Peyer's patch (tissue), 4 donors: ENCODE data around the gene DEXI.

Source experiments
- POLR2A ChIP-seq, 2 donors: fragments of 450-650 bp; IDR thresholded peaks; one replicate each; pipeline ENCODE4 v1.5.1; 2017; ENCODE audit warnings: antibody characterized with exemption in 2 of 2, mild to moderate bottlenecking in 2 of 2, moderate library complexity in 2 of 2
- TF ChIP-seq, protein P1 (sequence below), 6 experiments: fragments of 450-650 bp in 4 of 6; fragments of 200-600 bp in 2 of 6; sonication (generic) in 1 of 6; IDR thresholded peaks; one replicate each; pipeline ENCODE4 v1.5.1; 2017 to 2019; ENCODE audit warnings: antibody characterized with exemption in 6 of 6, mild to moderate bottlenecking in 3 of 6, moderate library complexity in 1 of 6

DNA sequence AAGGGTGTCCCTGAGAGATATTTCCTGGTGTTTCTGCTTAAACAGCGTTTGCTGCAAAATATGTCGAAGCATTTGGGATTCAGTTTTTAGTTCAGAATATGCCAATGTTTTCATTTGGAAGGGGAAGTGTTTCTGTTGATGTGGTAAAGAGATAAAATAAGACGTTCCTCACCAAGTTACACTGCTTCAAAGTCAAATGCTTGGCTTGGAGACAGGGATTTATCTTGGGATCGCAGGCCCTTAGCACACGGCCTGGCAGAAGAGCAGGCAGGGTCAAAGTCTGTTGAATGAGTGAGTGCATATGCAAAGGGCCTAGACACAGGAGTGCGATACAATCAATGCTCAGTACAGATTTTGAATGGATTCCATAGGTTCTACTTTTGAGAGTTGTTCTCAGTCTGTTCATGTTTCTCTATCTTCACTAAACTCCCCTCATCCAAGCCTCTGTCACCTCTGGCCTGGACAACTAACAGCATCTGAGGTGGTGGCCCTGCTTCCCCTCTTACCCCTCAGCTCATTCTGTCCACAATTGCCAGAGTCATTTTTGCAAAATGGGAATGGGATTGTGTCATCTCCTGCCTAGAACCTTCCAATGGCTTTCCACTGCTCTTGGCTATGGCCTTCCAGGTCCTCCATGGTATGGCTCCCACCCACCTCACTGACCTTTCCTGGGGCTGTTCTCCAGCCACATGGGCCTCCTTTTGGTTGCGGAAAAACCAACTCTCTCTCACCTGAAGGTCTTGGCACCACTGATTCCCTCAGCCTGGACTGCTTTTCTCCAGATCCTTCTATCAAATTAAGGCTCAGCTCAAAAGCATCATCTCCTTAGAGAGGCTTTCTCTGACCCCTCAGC, 3.2 kb downstream of the DEXI start:
- TF ChIP-seq, protein P1, sequence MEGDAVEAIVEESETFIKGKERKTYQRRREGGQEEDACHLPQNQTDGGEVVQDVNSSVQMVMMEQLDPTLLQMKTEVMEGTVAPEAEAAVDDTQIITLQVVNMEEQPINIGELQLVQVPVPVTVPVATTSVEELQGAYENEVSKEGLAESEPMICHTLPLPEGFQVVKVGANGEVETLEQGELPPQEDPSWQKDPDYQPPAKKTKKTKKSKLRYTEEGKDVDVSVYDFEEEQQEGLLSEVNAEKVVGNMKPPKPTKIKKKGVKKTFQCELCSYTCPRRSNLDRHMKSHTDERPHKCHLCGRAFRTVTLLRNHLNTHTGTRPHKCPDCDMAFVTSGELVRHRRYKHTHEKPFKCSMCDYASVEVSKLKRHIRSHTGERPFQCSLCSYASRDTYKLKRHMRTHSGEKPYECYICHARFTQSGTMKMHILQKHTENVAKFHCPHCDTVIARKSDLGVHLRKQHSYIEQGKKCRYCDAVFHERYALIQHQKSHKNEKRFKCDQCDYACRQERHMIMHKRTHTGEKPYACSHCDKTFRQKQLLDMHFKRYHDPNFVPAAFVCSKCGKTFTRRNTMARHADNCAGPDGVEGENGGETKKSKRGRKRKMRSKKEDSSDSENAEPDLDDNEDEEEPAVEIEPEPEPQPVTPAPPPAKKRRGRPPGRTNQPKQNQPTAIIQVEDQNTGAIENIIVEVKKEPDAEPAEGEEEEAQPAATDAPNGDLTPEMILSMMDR (IDR thresholded peaks at IDR 0.05), result no peak
- no peak for TF ChIP-seq POLR2A (IDR thresholded peaks at IDR 0.05)
